PC-9 (cell line): ENCODE results near the gene SDSL.

Source experiments
- CTCF ChIP-seq: fragments of 200-600 bp; sonication (generic); conservative IDR thresholded peaks from 2 replicates; pipeline ENCODE4 v1.6.1; 2017; ENCODE audit warnings: mixed run types, antibody characterized with exemption, mild to moderate bottlenecking, moderate library complexity
- EZH2 ChIP-seq: fragments of 200-600 bp; sonication (generic); IDR thresholded peaks from 2 replicates; pipeline ENCODE4 v1.8.0; 2017; ENCODE audit warnings: antibody characterized with exemption, low read depth

- TF ChIP-seq EZH2 = no peak
- no peak for TF ChIP-seq CTCF
Measured at GRCh38 chr12:113381220-113381619, 41.0 kb upstream of the SDSL start.
